Neural crest cell (in vitro differentiated cells): Measurements from ENCODE around the gene NCCRP1. TPM values are rescaled to one million over a fixed set of nuclear protein-coding genes. Genes with fewer than 3 reads are reported as not detected.

Source experiments
- DNase-seq: peaks from one replicate; pipeline ENCODE4 v3.0.0; 2021; ENCODE audit warnings: low read depth, mixed read lengths, low spot score
- H3K27ac Mint-ChIP-seq: one replicate; pipeline ENCODE4 v1.8.0; 2021; ENCODE audit warnings: mild to moderate bottlenecking, mixed read lengths; ENCODE audit not compliant: unreplicated experiment
- H3K27me3 Mint-ChIP-seq: 2 replicates; pipeline ENCODE4 v1.8.0; 2021; ENCODE audit warnings: low read depth, mild to moderate bottlenecking, mixed read lengths
- H3K36me3 Mint-ChIP-seq: 2 replicates; pipeline ENCODE4 v1.8.0; 2021; ENCODE audit warnings: low read depth, mild to moderate bottlenecking, mixed read lengths
- H3K4me1 Mint-ChIP-seq: 2 replicates; pipeline ENCODE4 v1.8.0; 2021; ENCODE audit warnings: mixed read lengths
- H3K4me3 Mint-ChIP-seq: one replicate; pipeline ENCODE4 v1.8.0; 2021; ENCODE audit warnings: mild to moderate bottlenecking, mixed read lengths
- H3K9me3 Mint-ChIP-seq: 2 replicates; pipeline ENCODE4 v1.8.0; 2021; ENCODE audit warnings: mixed read lengths
- total RNA-seq: library from RNA; stranded (reverse); gene quantifications from 2 replicates; pipeline ENCODE4 v1.2.1, GENCODE V29; 2021
- TF ChIP-seq, protein P1 (sequence below): fragments of 200-600 bp; sonication (generic); conservative IDR thresholded peaks from 2 replicates; pipeline ENCODE4 v1.5.0; 2021; ENCODE audit warnings: antibody characterized with exemption, mild to moderate bottlenecking

The NCCRP1 gene
- total RNA-seq, 1 donor from 2014 or later, result not detected

DNA sequence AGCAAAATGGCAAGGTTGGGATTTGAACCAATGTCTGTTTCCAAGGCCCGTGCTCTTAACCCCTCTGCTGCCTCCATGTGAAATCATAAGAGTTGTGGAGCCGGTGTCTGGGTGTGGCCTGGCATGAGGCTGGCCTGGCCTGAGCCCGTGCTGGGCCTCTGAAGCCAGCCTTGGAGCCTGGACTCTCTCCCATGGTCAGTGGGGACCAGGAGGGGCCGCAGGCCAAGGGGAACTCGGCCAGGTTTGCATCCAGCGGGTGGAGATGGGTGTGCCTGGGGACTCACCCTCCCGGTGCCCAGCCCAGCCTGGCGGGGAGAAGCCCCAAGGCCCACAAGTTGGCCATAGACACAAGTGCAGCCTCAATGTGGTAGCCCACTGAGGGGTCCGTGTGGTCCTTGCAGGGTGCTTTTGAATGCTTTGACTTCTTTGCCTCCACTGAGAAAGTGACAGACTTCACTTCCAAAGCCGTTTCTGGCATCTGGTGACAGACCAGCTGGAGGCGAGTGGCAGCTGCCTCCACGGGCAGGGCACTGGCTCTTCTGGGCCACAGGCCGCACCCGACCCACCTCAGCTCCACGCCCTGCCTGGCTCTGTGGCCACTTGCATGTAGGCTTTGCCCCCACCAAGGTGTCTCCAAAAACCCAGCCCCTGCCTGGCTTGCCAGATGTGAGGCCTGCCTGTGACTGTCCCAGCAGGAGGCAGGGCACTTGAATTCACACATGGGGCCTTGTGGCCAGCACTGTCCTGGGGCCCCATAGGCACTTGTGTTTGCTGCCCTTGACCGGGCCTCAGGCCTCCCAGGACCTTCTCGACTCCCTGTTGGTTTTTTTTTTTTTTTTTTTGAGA, 26.2 kb upstream of the NCCRP1 start:
- Mint-ChIP-seq H3K36me3 (no peaks in the 10 kb centered on the region), H3K4me1 (no peaks in the 10 kb centered on the region), H3K4me3 (no peak overlapping the region), H3K27ac (no peak overlapping the region), H3K27me3 (no peaks in the 10 kb centered on the region), H3K9me3 (no peaks in the 10 kb centered on the region)
- DNase-seq, result no peak
- TF ChIP-seq, protein P1, sequence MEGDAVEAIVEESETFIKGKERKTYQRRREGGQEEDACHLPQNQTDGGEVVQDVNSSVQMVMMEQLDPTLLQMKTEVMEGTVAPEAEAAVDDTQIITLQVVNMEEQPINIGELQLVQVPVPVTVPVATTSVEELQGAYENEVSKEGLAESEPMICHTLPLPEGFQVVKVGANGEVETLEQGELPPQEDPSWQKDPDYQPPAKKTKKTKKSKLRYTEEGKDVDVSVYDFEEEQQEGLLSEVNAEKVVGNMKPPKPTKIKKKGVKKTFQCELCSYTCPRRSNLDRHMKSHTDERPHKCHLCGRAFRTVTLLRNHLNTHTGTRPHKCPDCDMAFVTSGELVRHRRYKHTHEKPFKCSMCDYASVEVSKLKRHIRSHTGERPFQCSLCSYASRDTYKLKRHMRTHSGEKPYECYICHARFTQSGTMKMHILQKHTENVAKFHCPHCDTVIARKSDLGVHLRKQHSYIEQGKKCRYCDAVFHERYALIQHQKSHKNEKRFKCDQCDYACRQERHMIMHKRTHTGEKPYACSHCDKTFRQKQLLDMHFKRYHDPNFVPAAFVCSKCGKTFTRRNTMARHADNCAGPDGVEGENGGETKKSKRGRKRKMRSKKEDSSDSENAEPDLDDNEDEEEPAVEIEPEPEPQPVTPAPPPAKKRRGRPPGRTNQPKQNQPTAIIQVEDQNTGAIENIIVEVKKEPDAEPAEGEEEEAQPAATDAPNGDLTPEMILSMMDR, result no peak

DNA sequence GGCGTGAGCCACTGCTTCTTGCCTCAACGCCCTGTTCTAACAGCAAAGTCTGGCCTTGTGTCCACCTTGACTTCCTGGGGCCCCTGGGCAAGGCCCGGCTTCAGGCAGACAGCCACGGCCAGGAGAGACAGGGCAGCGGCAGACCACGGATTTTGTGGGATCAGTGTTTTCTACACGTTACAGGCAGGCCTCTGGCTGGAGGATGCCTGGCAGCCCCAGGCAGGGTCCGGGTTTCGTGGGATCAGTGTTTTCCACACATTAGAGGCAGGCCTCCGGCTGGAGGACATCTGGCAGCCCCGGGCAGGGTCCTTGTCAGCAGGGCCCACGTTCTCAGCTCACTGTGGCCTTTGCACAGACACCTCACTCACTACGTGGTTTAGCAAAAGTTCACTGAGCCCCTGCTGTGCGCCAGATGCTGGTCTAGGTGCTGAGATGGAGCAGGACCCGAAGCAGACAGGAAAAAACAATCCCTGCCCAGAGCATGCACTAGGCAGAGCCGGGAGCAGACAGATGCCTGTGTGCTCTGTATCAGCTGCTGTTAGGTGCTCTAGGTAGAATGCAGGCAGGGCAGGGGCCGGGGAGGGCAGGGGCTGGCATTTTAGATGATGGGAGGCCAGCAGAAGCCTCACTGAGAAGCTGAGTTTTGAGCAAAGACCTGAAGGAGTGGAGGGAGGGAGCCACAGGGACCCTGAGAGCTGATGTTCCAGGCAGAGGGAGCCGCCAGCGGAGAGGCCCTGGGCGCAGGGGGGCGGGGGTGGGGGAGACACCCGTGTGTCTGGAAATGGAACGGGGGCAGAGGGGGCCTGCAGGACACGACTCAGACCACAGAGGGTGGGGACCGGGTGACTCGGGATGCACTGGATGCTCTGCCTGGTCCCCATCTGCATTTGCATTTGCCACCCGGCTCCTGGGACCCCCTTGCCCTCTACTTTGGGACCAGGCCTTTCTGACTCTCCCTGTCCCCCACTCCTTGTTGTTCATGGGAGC, 25.0 kb upstream of the NCCRP1 start:
- H3K36me3 Mint-ChIP-seq, result no peaks in the 10 kb centered on the region
- no peak for DNase-seq
- H3K27me3 Mint-ChIP-seq, result no peaks in the 10 kb centered on the region
- TF ChIP-seq, protein P1, result no peak
- H3K27ac Mint-ChIP-seq, result no peak overlapping the region
- H3K4me3 Mint-ChIP-seq, result no peak overlapping the region
- H3K9me3 Mint-ChIP-seq, result no peaks in the 10 kb centered on the region
- no peaks in the 10 kb centered on the region for H3K4me1 Mint-ChIP-seq

DNA sequence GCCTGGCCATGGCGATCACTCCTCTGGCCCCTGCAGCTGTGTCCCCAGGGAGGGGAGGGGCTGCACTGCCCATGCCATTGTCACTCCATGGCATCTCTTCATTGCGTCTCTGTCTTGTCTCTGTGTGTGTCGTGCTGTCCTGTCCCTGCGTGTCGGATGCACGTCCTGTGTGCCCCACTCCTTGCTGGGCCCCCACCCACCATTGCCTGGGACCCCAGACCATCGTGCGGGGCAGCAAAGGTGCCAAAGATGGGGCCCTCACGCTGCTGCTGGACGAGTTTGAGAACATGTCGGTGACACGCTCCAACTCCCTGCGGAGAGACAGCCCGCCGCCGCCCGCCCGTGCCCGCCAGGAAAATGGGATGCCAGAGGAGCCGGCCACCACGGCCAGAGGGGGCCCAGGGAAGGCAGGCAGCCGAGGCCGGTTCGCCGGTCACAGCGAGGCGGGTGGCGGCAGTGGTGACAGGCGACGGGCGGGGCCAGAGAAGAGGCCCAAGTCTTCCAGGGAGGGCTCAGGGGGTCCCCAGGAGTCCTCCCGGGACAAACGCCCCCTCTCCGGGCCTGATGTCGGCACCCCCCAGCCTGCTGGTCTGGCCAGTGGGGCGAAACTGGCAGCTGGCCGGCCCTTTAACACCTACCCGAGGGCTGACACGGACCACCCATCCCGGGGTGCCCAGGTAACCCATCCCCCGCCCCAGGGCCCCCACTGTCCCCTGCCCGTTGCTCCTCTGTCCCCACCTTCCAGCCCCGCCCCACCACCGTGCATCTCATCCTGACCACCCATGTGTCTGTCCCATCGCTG, 23.9 kb upstream of the NCCRP1 start:
- H3K36me3 Mint-ChIP-seq, result no peaks in the 10 kb centered on the region
- no peaks in the 10 kb centered on the region for H3K4me1 Mint-ChIP-seq
- no peaks in the 10 kb centered on the region for H3K9me3 Mint-ChIP-seq
- H3K27ac Mint-ChIP-seq, result no peak overlapping the region
- no peak for DNase-seq
- TF ChIP-seq, protein P1, result no peak
- no peak overlapping the region for H3K4me3 Mint-ChIP-seq
- H3K27me3 Mint-ChIP-seq, result no peaks in the 10 kb centered on the region

DNA sequence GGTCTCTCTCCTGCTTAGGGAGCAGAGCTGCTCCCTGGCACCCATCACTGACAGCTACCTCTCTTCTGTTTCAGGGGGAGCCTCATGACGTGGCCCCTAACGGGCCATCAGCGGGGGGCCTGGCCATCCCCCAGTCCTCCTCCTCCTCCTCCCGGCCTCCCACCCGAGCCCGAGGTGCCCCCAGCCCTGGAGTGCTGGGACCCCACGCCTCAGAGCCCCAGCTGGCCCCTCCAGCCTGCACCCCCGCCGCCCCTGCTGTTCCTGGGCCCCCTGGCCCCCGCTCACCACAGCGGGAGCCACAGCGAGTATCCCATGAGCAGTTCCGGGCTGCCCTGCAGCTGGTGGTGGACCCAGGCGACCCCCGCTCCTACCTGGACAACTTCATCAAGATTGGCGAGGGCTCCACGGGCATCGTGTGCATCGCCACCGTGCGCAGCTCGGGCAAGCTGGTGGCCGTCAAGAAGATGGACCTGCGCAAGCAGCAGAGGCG, 23.2 kb upstream of the NCCRP1 start:
- no peak for DNase-seq
- H3K4me1 Mint-ChIP-seq, result no peaks in the 10 kb centered on the region
- TF ChIP-seq, protein P1, result no peak
- H3K27ac Mint-ChIP-seq, result no peak overlapping the region
- H3K27me3 Mint-ChIP-seq, result no peaks in the 10 kb centered on the region
- no peaks in the 10 kb centered on the region for H3K36me3 Mint-ChIP-seq
- no peak overlapping the region for H3K4me3 Mint-ChIP-seq
- H3K9me3 Mint-ChIP-seq, result no peaks in the 10 kb centered on the region

DNA sequence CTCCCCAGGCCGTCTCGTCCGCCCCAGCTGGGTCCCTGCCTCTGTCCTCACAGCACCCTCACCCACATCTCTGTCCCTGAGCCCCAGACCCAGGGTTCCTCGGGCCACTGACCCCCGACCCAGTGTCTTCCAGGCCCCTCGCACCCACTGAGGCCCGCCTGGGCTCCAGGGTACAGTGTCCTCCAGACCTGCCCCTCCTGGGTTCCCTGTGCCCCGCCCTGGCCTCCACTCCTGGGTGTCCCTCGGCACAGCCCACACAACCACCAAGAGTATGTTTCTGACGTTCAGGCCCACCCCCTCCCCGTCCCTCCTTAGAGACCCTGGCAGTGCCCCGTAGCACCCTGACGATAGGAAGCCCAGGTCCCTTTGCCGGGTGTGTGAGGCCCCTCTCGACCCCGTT, 22.6 kb upstream of the NCCRP1 start:
- H3K4me1 Mint-ChIP-seq, result no peaks in the 10 kb centered on the region
- no peak overlapping the region for H3K27ac Mint-ChIP-seq
- TF ChIP-seq, protein P1, result no peak

More for the DNA sequence above, 22.6 kb upstream of the NCCRP1 start:
- no peak for DNase-seq
- H3K36me3 Mint-ChIP-seq, result no peaks in the 10 kb centered on the region
- no peak overlapping the region for H3K4me3 Mint-ChIP-seq
- H3K27me3 Mint-ChIP-seq, result no peaks in the 10 kb centered on the region
- no peaks in the 10 kb centered on the region for H3K9me3 Mint-ChIP-seq
